Hepatocyte (in vitro differentiated cells): ENCODE data around the gene ZNF284. TPM values are rescaled to one million over a fixed set of nuclear protein-coding genes. Genes with fewer than 3 reads are reported as not detected.

Source experiments
- DNase-seq: peaks from one replicate; pipeline ENCODE4 v3.0.0-alpha.2; 2016; ENCODE audit warnings: low spot score
- H2AFZ ChIP-seq: fragments of 200-600 bp; sonication (generic); 2 replicates; pipeline ENCODE4 v1.6.0; 2016; ENCODE audit warnings: antibody characterized with exemption, mild to moderate bottlenecking
- H3K27ac ChIP-seq: fragments of 200-600 bp; sonication (generic); 2 replicates; pipeline ENCODE4 v1.5.1; 2016; ENCODE audit warnings: mild to moderate bottlenecking
- H3K27me3 ChIP-seq: fragments of 200-600 bp; sonication (generic); 2 replicates; pipeline ENCODE4 v1.6.1; 2016
- H3K36me3 ChIP-seq: fragments of 200-600 bp; sonication (generic); replicated peaks from 2 replicates; pipeline ENCODE4 v1.5.1; 2016; ENCODE audit warnings: low read depth; ENCODE audit not compliant: insufficient read depth
- H3K4me1 ChIP-seq: fragments of 200-600 bp; sonication (generic); 2 replicates; pipeline ENCODE4 v1.5.1; 2016; ENCODE audit warnings: mild to moderate bottlenecking, moderate library complexity; ENCODE audit not compliant: insufficient read depth
- H3K4me2 ChIP-seq: fragments of 200-600 bp; sonication (generic); 2 replicates; pipeline ENCODE4 v1.6.0; 2016
- H3K4me3 ChIP-seq: fragments of 200-600 bp; sonication (generic); 2 replicates; pipeline ENCODE4 v1.5.1; 2016; ENCODE audit warnings: mild to moderate bottlenecking
- H3K79me2 ChIP-seq: fragments of 200-600 bp; sonication (generic); 2 replicates; pipeline ENCODE4 v1.6.0; 2017; ENCODE audit warnings: mild to moderate bottlenecking
- H3K9me2 ChIP-seq: fragments of 200-600 bp; sonication (generic); replicated peaks from 2 replicates; pipeline ENCODE4 v1.6.0; 2017; ENCODE audit warnings: mild to moderate bottlenecking; ENCODE audit not compliant: insufficient read depth
- H3K9me3 ChIP-seq: fragments of 200-600 bp; sonication (generic); 2 replicates; pipeline ENCODE4 v1.5.1; 2016; ENCODE audit warnings: low read depth, mild to moderate bottlenecking
- H4K20me1 ChIP-seq: fragments of 200-600 bp; sonication (generic); 2 replicates; pipeline ENCODE4 v1.6.0; 2016; ENCODE audit warnings: mild to moderate bottlenecking; ENCODE audit not compliant: insufficient read depth, poor library complexity, severe bottlenecking
- CTCF ChIP-seq: fragments of 200-600 bp; sonication (generic); IDR thresholded peaks from 2 replicates; pipeline ENCODE4 v1.5.1; 2016; ENCODE audit warnings: antibody characterized with exemption, mild to moderate bottlenecking; ENCODE audit not compliant: poor library complexity
- EZH2 ChIP-seq: fragments of 200-600 bp; sonication (generic); IDR thresholded peaks from 2 replicates; pipeline ENCODE4 v1.6.1; 2016; ENCODE audit warnings: antibody characterized with exemption, mild to moderate bottlenecking, borderline replicate concordance
- EZH2phosphoT487 ChIP-seq: fragments of 200-600 bp; sonication (generic); IDR thresholded peaks from one replicate; pipeline ENCODE4 v1.6.1; 2018; ENCODE audit warnings: antibody characterized with exemption, mild to moderate bottlenecking, low read depth, moderate library complexity; ENCODE audit not compliant: unreplicated experiment, severe bottlenecking
- WGBS: methylation state at CpG from one replicate; pipeline ENCODE4 v1.1.6; 2016; ENCODE audit warnings: low lambda C conversion rate; ENCODE audit errors: missing lambda C conversion rate; 5-methylcytosine and 5-hydroxymethylcytosine counted together
- polyA plus RNA-seq: library from polyadenylated mRNA; unstranded; fragments of >200 nt; fragmentation: Nextera tagmentation; extraction: Ambion mirVana; gene quantifications from 2 replicates; pipeline ENCODE4 v1.2.1, GENCODE V29; 2016
- small RNA-seq: library from RNA; depleted of rRNA; stranded (forward); fragments of <200 nt; gene quantifications from one replicate; pipeline ENCODE3, GENCODE V24; 2014
- total RNA-seq: library from RNA; depleted of rRNA; stranded (reverse); fragments of >200 nt; gene quantifications from 2 replicates; pipeline ENCODE4 v1.2.3, GENCODE V29; 2014

Gene ZNF284
- total and polyA plus RNA-seq, 2 experiments from 2014 or later = 0.87 to 2.9 TPM

- Histone ChIP-seq H3K9me2 (no peaks in the 10 kb centered on the region), H3K4me3 (no peak overlapping the region), H3K36me3 (peaks cover 7% of the 10 kb centered on the region), H2AFZ (no peak overlapping the region), H3K79me2 (no peaks in the 10 kb centered on the region), H3K27ac (no peak overlapping the region), H4K20me1 (no peaks in the 10 kb centered on the region), H3K4me1 (no peaks in the 10 kb centered on the region), H3K4me2 (no peak overlapping the region), H3K27me3 (no peaks in the 10 kb centered on the region), H3K9me3 (peaks cover 8% of the 10 kb centered on the region)
- no peak for DNase-seq
- WGBS = 98% methylated on average over 5 of the region's 5 CpGs
- no peak for TF ChIP-seq EZH2phosphoT487
- TF ChIP-seq CTCF = no peak
- no peak for TF ChIP-seq EZH2
Observed at GRCh38 chr19:44131955-44132354, 60.0 kb downstream of the ZNF284 start.

Small RNA genes lying within 50 kb of the gene (small RNA-seq; reads per million reads assigned to genes)
- not detected for gene RNU6-902P

Other genes starting within 250 kb of the ZNF284 start
- gene ZNF283, start 244.8 kb upstream of the ZNF284 start, total RNA-seq = 7.6 and 10.7 TPM in 2 replicates
- 1.8 and 2.1 TPM in 2 replicates for gene ZNF283, start 244.8 kb upstream of the ZNF284 start, polyA plus RNA-seq
- gene ZNF404, start 188.2 kb upstream of the ZNF284 start, total RNA-seq = 4.9 and 5.2 TPM in 2 replicates
- gene ZNF404, start 188.2 kb upstream of the ZNF284 start, polyA plus RNA-seq = 2.7 and 5.8 TPM in 2 replicates
- 10.3 and 10.6 TPM in 2 replicates for gene ZNF45, start 136.9 kb upstream of the ZNF284 start, total RNA-seq
- 5.1 and 6.3 TPM in 2 replicates for gene ZNF45, start 136.9 kb upstream of the ZNF284 start, polyA plus RNA-seq
- 7.1 and 8.2 TPM in 2 replicates for gene ZNF221, start 120.9 kb upstream of the ZNF284 start, total RNA-seq
- gene ZNF221, start 120.9 kb upstream of the ZNF284 start, polyA plus RNA-seq = 1.1 and 2.7 TPM in 2 replicates
- gene ZNF155, start 88.0 kb upstream of the ZNF284 start, total RNA-seq = 5.6 and 7.2 TPM in 2 replicates
- gene ZNF155, start 88.0 kb upstream of the ZNF284 start, polyA plus RNA-seq = 3.2 and 5.3 TPM in 2 replicates
- 4.4 and 5.9 TPM in 2 replicates for gene ZNF230, start 69.2 kb upstream of the ZNF284 start, total RNA-seq
- 3.7 and 4.3 TPM in 2 replicates for gene ZNF230, start 69.2 kb upstream of the ZNF284 start, polyA plus RNA-seq
- 5.3 and 6.3 TPM in 2 replicates for gene ZNF222, start 46.8 kb upstream of the ZNF284 start, total RNA-seq
- gene ZNF222, start 46.8 kb upstream of the ZNF284 start, polyA plus RNA-seq = 1.6 and 1.8 TPM in 2 replicates
- gene ZNF223, start 20.1 kb upstream of the ZNF284 start, total RNA-seq = 12.9 and 14.3 TPM in 2 replicates
- 3.6 and 5.8 TPM in 2 replicates for gene ZNF223, start 20.1 kb upstream of the ZNF284 start, polyA plus RNA-seq
- gene ZNF224, start 22.2 kb downstream of the ZNF284 start, total RNA-seq = 24.8 and 25.9 TPM in 2 replicates
- gene ZNF224, start 22.2 kb downstream of the ZNF284 start, polyA plus RNA-seq = 17.6 and 20.8 TPM in 2 replicates
- 4.1 TPM in 2 replicates for gene ZNF225, start 41.2 kb downstream of the ZNF284 start, total RNA-seq
- gene ZNF225, start 41.2 kb downstream of the ZNF284 start, polyA plus RNA-seq = 1.2 and 2.9 TPM in 2 replicates
- gene ZNF234, start 69.4 kb downstream of the ZNF284 start, total RNA-seq = 8.6 and 9.9 TPM in 2 replicates
- gene ZNF234, start 69.4 kb downstream of the ZNF284 start, polyA plus RNA-seq = 4.1 and 6.7 TPM in 2 replicates
- 22.6 and 30.9 TPM in 2 replicates for gene ZNF226, start 92.9 kb downstream of the ZNF284 start, total RNA-seq
- 30.9 and 31.2 TPM in 2 replicates for gene ZNF226, start 92.9 kb downstream of the ZNF284 start, polyA plus RNA-seq
- 13.6 and 15.4 TPM in 2 replicates for gene ZNF227, start 140.4 kb downstream of the ZNF284 start, total RNA-seq
- 8.2 and 8.6 TPM in 2 replicates for gene ZNF227, start 140.4 kb downstream of the ZNF284 start, polyA plus RNA-seq
- gene ZNF233, start 187.7 kb downstream of the ZNF284 start, total RNA-seq = 2.4 and 2.6 TPM in 2 replicates
- gene ZNF233, start 187.7 kb downstream of the ZNF284 start, polyA plus RNA-seq = 0.66 and 2.8 TPM in 2 replicates
- 5.6 and 10.1 TPM in 2 replicates for gene ZNF235, start 232.9 kb downstream of the ZNF284 start, total RNA-seq
- 2.7 and 2.8 TPM in 2 replicates for gene ZNF235, start 232.9 kb downstream of the ZNF284 start, polyA plus RNA-seq